ENCODE measurements around the gene IP6K3. TPM values are rescaled to one million over a fixed set of nuclear protein-coding genes. Genes with fewer than 3 reads are reported as not detected.

Gene IP6K3
- total RNA-seq, 1 donor from 2014 or later, result 2.9 TPM

GRCh38 chr6:33763483-33763882 is 16.8 kb upstream of the IP6K3 start:
- Mint-ChIP-seq H3K4me3 (no peak overlapping the region), H3K27ac (peak overlapping the region; percentile 46), H3K27me3 (ENCODE audit: insufficient read depth, low read depth) (peaks cover 10% of the 10 kb centered on the region), H3K4me1 (peaks cover 24% of the 10 kb centered on the region), H3K36me3 (no peaks in the 10 kb centered on the region), H3K9me3 (no peaks in the 10 kb centered on the region)
- Histone ChIP-seq H3K4me3 (no peak overlapping the region), H3K9ac (no peak overlapping the region), H3K27me3 (no peaks in the 10 kb centered on the region), H3F3A (ENCODE audit: low read depth) (peaks cover 7% of the 10 kb centered on the region), H3K9me3 (ENCODE audit: low read depth) (no peaks in the 10 kb centered on the region), H3K4me2 (no peak overlapping the region), H3K4me1 (peaks cover 18% of the 10 kb centered on the region), H3K79me2 (ENCODE audit: low read depth) (no peaks in the 10 kb centered on the region), H3K27ac (no peak overlapping the region), H2AFZ (replicated peaks) (no peak overlapping the region), H4K20me1 (ENCODE audit: low read depth) (no peaks in the 10 kb centered on the region), H3K36me3 (no peaks in the 10 kb centered on the region)
- TF ChIP-seq EZH2phosphoT487 (IDR thresholded peaks at IDR 0.05) (no peak), EZH2 (IDR thresholded peaks at IDR 0.05) (no peak), CTCF (IDR thresholded peaks at IDR 0.05) (no peak)
- no peak for DNase-seq (ENCODE audit: low spot score)

- peaks cover 10% of the 10 kb centered on the region for H3K27me3 Mint-ChIP-seq (ENCODE audit: insufficient read depth, low read depth)
- Histone ChIP-seq H3F3A (ENCODE audit: low read depth) (peaks cover 7% of the 10 kb centered on the region), H2AFZ (replicated peaks) (no peak overlapping the region), H3K79me2 (ENCODE audit: low read depth) (no peaks in the 10 kb centered on the region), H3K36me3 (no peaks in the 10 kb centered on the region), H3K27me3 (no peaks in the 10 kb centered on the region), H3K4me3 (no peak overlapping the region), H3K4me1 (peaks cover 18% of the 10 kb centered on the region), H3K9me3 (ENCODE audit: low read depth) (no peaks in the 10 kb centered on the region), H3K4me2 (no peak overlapping the region), H4K20me1 (ENCODE audit: low read depth) (no peaks in the 10 kb centered on the region), H3K27ac (no peak overlapping the region), H3K9ac (no peak overlapping the region)
- TF ChIP-seq EZH2phosphoT487 (IDR thresholded peaks at IDR 0.05), result no peak
- TF ChIP-seq EZH2 (IDR thresholded peaks at IDR 0.05), result no peak
- TF ChIP-seq CTCF (IDR thresholded peaks at IDR 0.05), result no peak
- H3K9me3 Mint-ChIP-seq, result no peaks in the 10 kb centered on the region
- no peak for DNase-seq (ENCODE audit: low spot score)
- H3K4me3 Mint-ChIP-seq, result no peak overlapping the region
- H3K4me1 Mint-ChIP-seq, result peaks cover 22% of the 10 kb centered on the region
- no peaks in the 10 kb centered on the region for H3K36me3 Mint-ChIP-seq
- H3K27ac Mint-ChIP-seq, result peak overlapping the region; percentile 95
Measured at GRCh38 chr6:33762713-33763112, 16.0 kb upstream of the IP6K3 start.

GRCh38 chr6:33761922-33762629 is 15.4 kb upstream of the IP6K3 start:
- H3K27me3 ChIP-seq, result no peaks in the 10 kb centered on the region
- no peaks in the 10 kb centered on the region for H3K9me3 ChIP-seq (ENCODE audit: low read depth)
- peaks cover 18% of the 10 kb centered on the region for H3K4me1 ChIP-seq
- no peaks in the 10 kb centered on the region for H3K36me3 ChIP-seq
- no peaks in the 10 kb centered on the region for H3K9me3 Mint-ChIP-seq
- peak overlapping the region; percentile 95 for H3K27ac Mint-ChIP-seq
- no peaks in the 10 kb centered on the region for H3K79me2 ChIP-seq (ENCODE audit: low read depth)
- no peak for TF ChIP-seq EZH2 (IDR thresholded peaks at IDR 0.05)
- TF ChIP-seq CTCF (IDR thresholded peaks at IDR 0.05), result peak; percentile 65
- TF ChIP-seq EZH2phosphoT487 (IDR thresholded peaks at IDR 0.05), result no peak
- no peak overlapping the region for H3K9ac ChIP-seq
- H3K36me3 Mint-ChIP-seq, result no peaks in the 10 kb centered on the region
- H3K27me3 Mint-ChIP-seq (ENCODE audit: insufficient read depth, low read depth), result peaks cover 11% of the 10 kb centered on the region
- H3F3A ChIP-seq (ENCODE audit: low read depth), result peaks cover 7% of the 10 kb centered on the region
- peaks cover 22% of the 10 kb centered on the region for H3K4me1 Mint-ChIP-seq
- H3K4me2 ChIP-seq, result no peak overlapping the region
- no peak overlapping the region for H3K4me3 Mint-ChIP-seq
- peak; percentile 78 for DNase-seq (ENCODE audit: low spot score)
- no peak overlapping the region for H3K27ac ChIP-seq
- H2AFZ ChIP-seq (replicated peaks), result no peak overlapping the region
- no peak overlapping the region for H3K4me3 ChIP-seq
- no peaks in the 10 kb centered on the region for H4K20me1 ChIP-seq (ENCODE audit: low read depth)

Data from neural progenitor cell (in vitro differentiated cells).